Esophagus muscularis mucosa (tissue), 4 donors: ENCODE data around the gene LRRC26. TPM values are rescaled to one million over a fixed set of nuclear protein-coding genes. Genes with fewer than 3 reads are reported as not detected.
A peak's percentile ranks its signal among the peaks of the same experiment; 100 is the strongest.

Source experiments
- DNase-seq: peaks from one replicate; pipeline ENCODE4 v3.0.0-alpha.2; 2017; ENCODE audit errors: extremely low spot score
- H3K27ac ChIP-seq, 4 donors: fragments of 200-600 bp; sonication (generic); replicated peaks in 1 of 4; 1 replicate in 3 of 4; 2 replicates in 1 of 4; pipeline ENCODE4 v1.5.1; 2016 to 2019; ENCODE audit warnings: mild to moderate bottlenecking in 1 of 4
- H3K27me3 ChIP-seq, 4 donors: fragments of 200-600 bp; sonication (generic); one replicate each; pipeline versions ENCODE4 v1.5.1 to v1.6.0; 2016 to 2019
- H3K36me3 ChIP-seq, 4 donors: fragments of 200-600 bp; sonication (generic); one replicate each; pipeline ENCODE4 v1.5.1; 2016 to 2019
- H3K4me1 ChIP-seq, 4 donors: fragments of 200-600 bp; sonication (generic); one replicate each; pipeline ENCODE4 v1.5.1; 2016 to 2019
- H3K4me3 ChIP-seq, 4 donors: fragments of 200-600 bp; sonication (generic); 1 replicate in 2 of 4; 2 replicates in 2 of 4; pipeline ENCODE4 v1.5.1; 2016 to 2019; ENCODE audit warnings: mild to moderate bottlenecking in 4 of 4, moderate library complexity in 1 of 4
- H3K9me3 ChIP-seq, 4 donors: fragments of 200-600 bp; sonication (generic); 1 replicate in 3 of 4; 2 replicates in 1 of 4; pipeline ENCODE4 v1.5.1; 2016 to 2019
- EP300 ChIP-seq: sonication (generic); formaldehyde crosslinking; IDR thresholded peaks from one replicate; pipeline ENCODE4 v1.6.1; 2017; ENCODE audit warnings: antibody characterized with exemption
- POLR2A ChIP-seq: fragments of 450-650 bp; IDR thresholded peaks from one replicate; pipeline ENCODE4 v1.6.1; 2017; ENCODE audit warnings: antibody characterized with exemption, moderate library complexity, mild to moderate bottlenecking, low read depth
- POLR2AphosphoS5 ChIP-seq, 2 donors: sonication (generic); formaldehyde crosslinking; IDR thresholded peaks; one replicate each; pipeline ENCODE4 v1.6.1; 2017; ENCODE audit warnings: antibody characterized with exemption in 2 of 2
- WGBS: methylation state at CpG from one replicate; pipeline ENCODE4 v1.1.5; 2018; 5-methylcytosine and 5-hydroxymethylcytosine counted together
- intact Hi-C: fragments of 100-400 bp; cut with DNase I; formaldehyde crosslinking; loops from one replicate; pipeline ENCODE4 v1.15.1; 2023
- total RNA-seq, 4 donors: library from RNA; depleted of rRNA; stranded (reverse); fragments of >200 nt; gene quantifications; one replicate each; pipeline versions ENCODE4 v1.1.0 to v1.2.1, GENCODE V29; 2016
- TF ChIP-seq, protein P1 (sequence below), 3 experiments: fragments of 200-600 bp in 2 of 3; fragments of 450-650 bp in 1 of 3; sonication (generic) in 2 of 3; IDR thresholded peaks; one replicate each; pipeline ENCODE4 v1.5.1; 2017 to 2019; ENCODE audit warnings: antibody characterized with exemption in 3 of 3, mild to moderate bottlenecking in 2 of 3, moderate library complexity in 1 of 3

Gene LRRC26
- total RNA-seq, 4 donors from 2014 or later: not detected

DNA sequence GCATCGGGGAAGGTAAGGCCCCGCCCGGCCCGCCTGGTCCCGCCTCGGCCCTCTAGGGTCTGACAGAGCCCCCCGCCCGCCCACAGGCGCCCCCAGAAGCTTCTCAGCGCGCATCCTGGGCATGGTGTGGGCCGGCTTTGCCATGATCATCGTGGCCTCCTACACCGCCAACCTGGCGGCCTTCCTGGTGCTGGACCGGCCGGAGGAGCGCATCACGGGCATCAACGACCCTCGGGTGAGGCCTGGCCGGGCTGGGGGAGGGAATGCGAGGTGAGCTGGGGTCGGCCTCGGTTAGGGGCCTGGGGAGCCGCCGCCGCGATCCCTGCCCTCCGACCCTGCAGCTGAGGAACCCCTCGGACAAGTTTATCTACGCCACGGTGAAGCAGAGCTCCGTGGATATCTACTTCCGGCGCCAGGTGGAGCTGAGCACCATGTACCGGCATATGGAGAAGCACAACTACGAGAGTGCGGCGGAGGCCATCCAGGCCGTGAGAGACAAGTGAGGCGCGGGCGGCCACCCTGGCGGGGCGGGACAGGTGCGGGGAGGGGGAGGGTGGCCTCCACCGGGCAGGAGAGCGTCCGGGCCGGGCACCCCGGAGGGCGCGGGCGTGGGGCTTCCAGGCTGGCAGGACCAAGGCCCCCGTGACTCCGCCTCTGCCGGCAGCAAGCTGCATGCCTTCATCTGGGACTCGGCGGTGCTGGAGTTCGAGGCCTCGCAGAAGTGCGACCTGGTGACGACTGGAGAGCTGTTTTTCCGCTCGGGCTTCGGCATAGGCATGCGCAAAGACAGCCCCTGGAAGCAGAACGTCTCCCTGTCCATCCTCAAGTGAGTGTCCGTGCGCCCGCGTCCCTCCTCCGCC, 7.1 kb downstream of the LRRC26 start:
- Histone ChIP-seq H3K27me3 (peaks cover 0 to 100% (median 95%) of the 10 kb centered on the region in 4 donors), H3K9me3 (no peaks in the 10 kb centered on the region), H3K4me1 (peaks cover 21 to 40% (median 32%) of the 10 kb centered on the region in 4 donors), H3K27ac (no peak overlapping the region), H3K4me3 (peak overlapping the region; percentile 28 to 38 (median 30)), H3K36me3 (no peaks in the 10 kb centered on the region)
- WGBS: no CpG with 5 or more reads among the region's 74 CpGs
- no peak for DNase-seq
- intact Hi-C loops: no loop called here
- TF ChIP-seq, protein P1, sequence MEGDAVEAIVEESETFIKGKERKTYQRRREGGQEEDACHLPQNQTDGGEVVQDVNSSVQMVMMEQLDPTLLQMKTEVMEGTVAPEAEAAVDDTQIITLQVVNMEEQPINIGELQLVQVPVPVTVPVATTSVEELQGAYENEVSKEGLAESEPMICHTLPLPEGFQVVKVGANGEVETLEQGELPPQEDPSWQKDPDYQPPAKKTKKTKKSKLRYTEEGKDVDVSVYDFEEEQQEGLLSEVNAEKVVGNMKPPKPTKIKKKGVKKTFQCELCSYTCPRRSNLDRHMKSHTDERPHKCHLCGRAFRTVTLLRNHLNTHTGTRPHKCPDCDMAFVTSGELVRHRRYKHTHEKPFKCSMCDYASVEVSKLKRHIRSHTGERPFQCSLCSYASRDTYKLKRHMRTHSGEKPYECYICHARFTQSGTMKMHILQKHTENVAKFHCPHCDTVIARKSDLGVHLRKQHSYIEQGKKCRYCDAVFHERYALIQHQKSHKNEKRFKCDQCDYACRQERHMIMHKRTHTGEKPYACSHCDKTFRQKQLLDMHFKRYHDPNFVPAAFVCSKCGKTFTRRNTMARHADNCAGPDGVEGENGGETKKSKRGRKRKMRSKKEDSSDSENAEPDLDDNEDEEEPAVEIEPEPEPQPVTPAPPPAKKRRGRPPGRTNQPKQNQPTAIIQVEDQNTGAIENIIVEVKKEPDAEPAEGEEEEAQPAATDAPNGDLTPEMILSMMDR (IDR thresholded peaks at IDR 0.05): peak in 1 of 3 experiments; percentile 16
- no peak for TF ChIP-seq POLR2A

DNA sequence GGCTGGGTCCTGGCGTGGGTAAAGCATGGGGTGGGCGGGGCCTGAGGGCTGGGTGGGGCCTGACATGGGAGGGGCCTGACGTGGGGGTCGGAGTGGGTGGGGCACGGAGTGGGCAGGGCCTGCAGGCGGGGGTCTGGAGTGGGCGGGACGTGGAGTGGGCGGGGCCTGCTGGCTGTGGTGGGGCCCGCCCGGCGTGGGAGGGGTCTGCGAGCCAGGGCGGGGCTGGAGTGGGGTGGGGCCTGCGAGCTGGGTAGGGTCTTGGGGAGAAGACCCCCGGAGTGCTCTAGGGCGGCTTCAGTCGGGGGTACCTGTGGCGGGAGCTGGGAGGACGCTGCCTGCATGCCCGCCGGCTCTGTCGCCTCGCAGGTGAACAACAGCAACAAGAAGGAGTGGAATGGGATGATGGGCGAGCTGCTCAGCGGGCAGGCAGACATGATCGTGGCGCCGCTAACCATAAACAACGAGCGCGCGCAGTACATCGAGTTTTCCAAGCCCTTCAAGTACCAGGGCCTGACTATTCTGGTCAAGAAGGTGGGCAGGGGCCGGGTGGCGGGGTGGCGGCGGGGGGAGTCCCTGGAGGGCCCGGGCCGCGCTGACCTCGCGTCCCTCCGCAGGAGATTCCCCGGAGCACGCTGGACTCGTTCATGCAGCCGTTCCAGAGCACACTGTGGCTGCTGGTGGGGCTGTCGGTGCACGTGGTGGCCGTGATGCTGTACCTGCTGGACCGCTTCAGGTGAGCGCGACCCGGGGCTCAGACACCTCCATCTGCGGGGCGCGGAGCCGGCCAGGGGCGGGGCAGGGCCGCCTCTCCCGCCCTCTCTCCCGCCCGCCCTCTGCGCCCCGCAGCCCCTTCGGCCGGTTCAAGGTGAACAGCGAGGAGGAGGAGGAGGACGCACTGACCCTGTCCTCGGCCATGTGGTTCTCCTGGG, 8.0 kb downstream of the LRRC26 start:
- intact Hi-C loops: no loop called here
- WGBS: 9% methylated on average over 7 of the region's 71 CpGs
- no peak overlapping the region for H3K4me3 ChIP-seq

DNA sequence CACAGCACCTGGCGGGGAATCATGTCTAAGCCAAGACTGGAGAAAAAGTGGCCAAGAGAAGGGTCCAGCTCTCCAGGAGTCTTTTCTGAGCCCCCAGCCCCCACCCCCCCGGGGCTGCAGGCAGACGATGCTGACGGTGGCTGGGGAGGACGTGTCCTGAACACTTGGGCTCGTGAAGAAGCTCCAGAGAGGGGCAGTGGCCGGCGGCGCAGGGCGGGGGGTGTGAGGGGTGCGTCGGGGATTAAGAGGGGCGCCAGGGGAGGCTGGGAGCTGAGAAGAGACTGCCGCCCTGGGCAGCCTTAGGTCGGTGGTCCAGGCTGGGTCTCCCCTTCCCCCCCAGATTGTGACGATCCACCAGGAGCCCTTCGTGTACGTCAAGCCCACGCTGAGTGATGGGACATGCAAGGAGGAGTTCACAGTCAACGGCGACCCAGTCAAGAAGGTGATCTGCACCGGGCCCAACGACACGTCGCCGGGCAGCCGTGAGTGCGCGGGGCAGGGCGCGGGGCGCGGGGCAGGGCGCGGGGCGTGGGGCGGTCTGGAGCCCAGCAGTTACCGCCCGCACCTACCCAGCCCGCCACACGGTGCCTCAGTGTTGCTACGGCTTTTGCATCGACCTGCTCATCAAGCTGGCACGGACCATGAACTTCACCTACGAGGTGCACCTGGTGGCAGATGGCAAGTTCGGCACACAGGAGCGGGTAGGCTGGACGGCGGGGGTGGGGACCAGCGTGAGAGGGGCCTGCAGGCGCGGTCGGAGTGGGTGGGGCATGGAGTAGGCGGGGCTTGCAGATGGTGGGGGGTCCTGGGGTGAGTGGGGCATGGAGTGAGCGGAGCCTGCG, 8.9 kb downstream of the LRRC26 start:
- TF ChIP-seq EP300: no peak
- TF ChIP-seq POLR2AphosphoS5 (IDR thresholded peaks at IDR 0.05): no peak
- TF ChIP-seq, protein P1 (IDR thresholded peaks at IDR 0.05): no peak
- TF ChIP-seq POLR2A: no peak
- peaks cover 21 to 44% (median 36%) of the 10 kb centered on the region in 4 donors for H3K4me1 ChIP-seq
- intact Hi-C loops: no loop called here
- H3K9me3 ChIP-seq: no peaks in the 10 kb centered on the region
- H3K4me3 ChIP-seq: no peak overlapping the region
- DNase-seq: no peak
- 35% methylated on average over 23 of the region's 56 CpGs for WGBS
- no peak overlapping the region for H3K27ac ChIP-seq
- H3K36me3 ChIP-seq: no peaks in the 10 kb centered on the region
- H3K27me3 ChIP-seq: peaks cover 0 to 100% (median 95%) of the 10 kb centered on the region in 4 donors

More for the DNA sequence above, 8.0 kb downstream of the LRRC26 start:
- TF ChIP-seq EP300: no peak
- TF ChIP-seq POLR2A: no peak
- Histone ChIP-seq H3K27ac (no peak overlapping the region), H3K4me1 (peaks cover 16 to 38% (median 29%) of the 10 kb centered on the region in 4 donors), H3K9me3 (no peaks in the 10 kb centered on the region), H3K36me3 (no peaks in the 10 kb centered on the region), H3K27me3 (peaks cover 0 to 100% (median 95%) of the 10 kb centered on the region in 4 donors)
- no peak for DNase-seq

DNA sequence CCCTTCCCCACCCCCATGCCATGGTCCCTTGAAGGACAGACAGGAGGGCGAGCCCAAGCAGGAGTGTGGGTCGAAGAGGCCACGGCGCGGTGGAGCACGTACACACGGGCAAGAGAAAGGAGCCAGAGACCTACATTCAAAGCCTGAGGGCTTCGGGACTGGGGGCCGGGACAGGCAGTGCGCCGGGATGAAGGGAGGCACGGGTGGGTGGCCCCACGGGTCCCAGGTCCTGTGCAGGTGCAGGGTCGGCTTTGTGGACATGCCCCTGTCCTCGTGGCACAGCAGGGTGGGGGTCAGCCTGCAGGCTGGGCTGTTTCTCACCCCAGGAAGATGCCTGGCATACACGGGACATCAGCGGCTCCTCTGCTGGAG, 9.8 kb downstream of the LRRC26 start:
- no peak for DNase-seq
- no peaks in the 10 kb centered on the region for H3K9me3 ChIP-seq

More for the DNA sequence above, 9.8 kb downstream of the LRRC26 start:
- Histone ChIP-seq H3K27ac (no peak overlapping the region), H3K36me3 (no peaks in the 10 kb centered on the region), H3K27me3 (peaks cover 0 to 100% (median 89%) of the 10 kb centered on the region in 4 donors), H3K4me3 (no peak overlapping the region), H3K4me1 (peaks cover 21 to 44% (median 36%) of the 10 kb centered on the region in 4 donors)
- WGBS: 63% methylated on average over 14 of the region's 17 CpGs
- intact Hi-C loops: no loop called here
- no peak for TF ChIP-seq EP300
- TF ChIP-seq POLR2AphosphoS5 (IDR thresholded peaks at IDR 0.05): no peak
- TF ChIP-seq, protein P1 (IDR thresholded peaks at IDR 0.05): no peak
- TF ChIP-seq POLR2A: no peak
